OCI-LY1 (cell line): ENCODE results near the gene BATF2.

ENCODE experiments used
- CTCF ChIP-seq: fragments of 200-600 bp; sonication (generic), shearing (Covaris generic); IDR thresholded peaks from 2 replicates; pipeline ENCODE4 v1.5.1; 2017; ENCODE audit warnings: mild to moderate bottlenecking, antibody characterized with exemption, low read length, moderate library complexity, mixed read lengths
- EZH2 ChIP-seq: fragments of 200-600 bp; sonication (generic), shearing (Covaris generic); IDR thresholded peaks from 2 replicates; pipeline ENCODE4 v1.8.0; 2017; ENCODE audit warnings: borderline replicate concordance, mixed run types, mild to moderate bottlenecking, antibody characterized with exemption, low read length, moderate library complexity, mixed read lengths

- TF ChIP-seq CTCF, result no peak
- TF ChIP-seq EZH2, result no peak
These were observed 48.3 kb upstream of the BATF2 start for GRCh38 chr11:65045061-65045460.
